C4-2B (cell line): ENCODE measurements around the gene GPATCH11.

ENCODE experiments used
- H3K27ac ChIP-seq: fragments of 450-650 bp; 2 replicates; pipeline ENCODE4 v1.5.1; 2017
- CTCF ChIP-seq: fragments of 450-650 bp; conservative IDR thresholded peaks from 2 replicates; pipeline ENCODE4 v1.5.1; 2017; ENCODE audit warnings: mild to moderate bottlenecking
- ZFX ChIP-seq: fragments of 450-650 bp; IDR thresholded peaks from 2 replicates; pipeline ENCODE4 v1.6.1; 2017

Gene GPATCH11

GRCh38 chr2:37125416-37125815, 41.1 kb downstream of the GPATCH11 start:
- no peak overlapping the region for H3K27ac ChIP-seq
- TF ChIP-seq ZFX (no peak), CTCF (no peak)

GRCh38 chr2:37132914-37133313, 48.6 kb downstream of the GPATCH11 start:
- H3K27ac ChIP-seq, result no peak overlapping the region

GRCh38 chr2:37142546-37142945, 58.2 kb downstream of the GPATCH11 start:
- peak overlapping the region; percentile 56 for H3K27ac ChIP-seq
- TF ChIP-seq ZFX (no peak), CTCF (no peak; the same call in 1 of the 2 replicates)

More at GRCh38 chr2:37132914-37133313, 48.6 kb downstream of the GPATCH11 start:
- no peak for TF ChIP-seq CTCF
- TF ChIP-seq ZFX, result no peak

- H3K27ac ChIP-seq, result no peak overlapping the region
- TF ChIP-seq CTCF (no peak), ZFX (no peak)
Observed at GRCh38 chr2:37143974-37144373, 59.7 kb downstream of the GPATCH11 start.

GRCh38 chr2:37146062-37146461, 61.7 kb downstream of the GPATCH11 start:
- TF ChIP-seq CTCF (no peak), ZFX (no peak)
- H3K27ac ChIP-seq, result no peak overlapping the region

- TF ChIP-seq ZFX, result no peak
- no peak for TF ChIP-seq CTCF
Observed at GRCh38 chr2:37148325-37148724, 64.0 kb downstream of the GPATCH11 start.

More at GRCh38 chr2:37148325-37148724, 64.0 kb downstream of the GPATCH11 start:
- 0 out of 2 replicates have a peak overlapping the region, but pooled peaks have one; percentile 18 for H3K27ac ChIP-seq
